ENCODE measurements around the gene GABBR2.

DNA sequence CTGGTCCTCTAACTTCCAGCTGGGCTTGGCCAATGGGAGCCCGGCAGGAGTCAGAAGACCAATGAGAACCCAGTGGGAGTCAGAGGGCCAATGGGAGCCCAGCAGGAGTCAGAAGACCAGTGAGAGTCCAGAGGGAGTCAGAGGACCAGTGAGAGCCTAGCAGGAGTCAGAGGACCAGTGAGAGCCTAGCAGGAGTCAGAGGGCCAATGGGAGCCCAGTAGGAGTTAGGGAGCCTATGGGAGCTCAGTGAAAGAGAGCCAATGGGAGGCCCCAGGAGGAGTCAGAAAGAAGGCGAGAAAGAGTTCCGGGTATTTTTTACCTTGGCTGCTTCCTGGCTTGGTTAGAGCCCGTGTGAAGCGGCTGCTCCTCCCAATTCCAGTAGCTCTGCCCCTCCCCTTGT, 191.0 kb downstream of the GABBR2 start:
- TF ChIP-seq CBX8 (IDR thresholded peaks at IDR 0.05; ENCODE audit: borderline replicate concordance, extremely low read depth, low read depth, low read length, poor library complexity, severe bottlenecking) = no peak
- no peak for TF ChIP-seq ZNF212 (CRISPR knock-in tag; IDR thresholded peaks at IDR 0.05)
- TF ChIP-seq POLR2AphosphoS2 (IDR thresholded peaks at IDR 0.05; ENCODE audit: low read length) = no peak
- TF ChIP-seq MYBL2 (IDR thresholded peaks at IDR 0.05; ENCODE audit: low read depth) = no peak
- TF ChIP-seq MYBL2 (CRISPR knock-in tag; IDR thresholded peaks at IDR 0.05; ENCODE audit: borderline replicate concordance) = no peak
- TF ChIP-seq, protein P1, sequence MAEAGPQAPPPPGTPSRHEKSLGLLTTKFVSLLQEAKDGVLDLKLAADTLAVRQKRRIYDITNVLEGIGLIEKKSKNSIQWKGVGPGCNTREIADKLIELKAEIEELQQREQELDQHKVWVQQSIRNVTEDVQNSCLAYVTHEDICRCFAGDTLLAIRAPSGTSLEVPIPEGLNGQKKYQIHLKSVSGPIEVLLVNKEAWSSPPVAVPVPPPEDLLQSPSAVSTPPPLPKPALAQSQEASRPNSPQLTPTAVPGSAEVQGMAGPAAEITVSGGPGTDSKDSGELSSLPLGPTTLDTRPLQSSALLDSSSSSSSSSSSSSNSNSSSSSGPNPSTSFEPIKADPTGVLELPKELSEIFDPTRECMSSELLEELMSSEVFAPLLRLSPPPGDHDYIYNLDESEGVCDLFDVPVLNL (CRISPR knock-in tag; IDR thresholded peaks at IDR 0.05; ENCODE audit: low read depth) = no peak
- no peak for TF ChIP-seq NCOA2 (IDR thresholded peaks at IDR 0.05; ENCODE audit: partially characterized antibody in 2 of 2)
- TF ChIP-seq KDM5B (IDR thresholded peaks at IDR 0.05; ENCODE audit: insufficient replicate concordance, low read depth, low read length) = no peak
- TF ChIP-seq EZH2 (IDR thresholded peaks at IDR 0.05; ENCODE audit: borderline replicate concordance, low read depth, low read length) = no peak

Data from K562 (cell line).